ENCODE measurements around the gene MCF2L2.
"Not testable (repeated sequence)": the region's sequence is repeated elsewhere in the genome, so short reads cannot be mapped to it uniquely, and the experiment has no call there.

MCF2L2 gene

DNA sequence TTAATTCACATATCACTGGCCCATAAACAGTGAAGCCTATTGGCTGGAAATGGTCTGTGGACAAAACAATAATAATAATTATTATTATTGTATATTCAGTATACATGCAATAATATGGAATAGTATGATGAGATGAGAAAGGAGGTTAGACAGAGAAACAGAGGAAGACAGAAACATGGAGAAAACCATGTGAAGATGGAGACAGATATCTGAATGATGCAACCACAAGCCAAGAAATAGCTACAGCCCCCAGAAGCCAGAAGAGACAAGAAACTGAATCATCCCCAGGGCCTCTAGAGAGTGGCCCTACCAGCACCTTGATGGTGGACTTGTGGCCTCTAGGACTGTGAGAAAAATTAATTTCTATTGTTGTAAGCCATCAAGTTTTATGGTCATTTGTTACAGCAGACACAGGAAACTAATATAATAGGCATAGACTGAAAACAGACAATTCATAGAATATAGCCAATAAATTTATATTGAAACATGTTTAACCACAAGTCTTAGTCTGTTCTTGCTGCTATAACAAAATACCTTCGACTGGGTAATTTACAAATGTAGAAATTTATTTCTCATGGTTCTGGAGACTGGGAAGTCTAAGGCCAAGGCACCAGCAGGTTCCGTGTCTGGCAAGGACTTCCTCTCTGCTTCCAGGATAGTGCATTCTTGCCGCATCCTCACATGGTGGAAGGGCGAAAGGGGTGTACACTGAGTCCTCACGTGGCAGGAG lies 31.6 kb downstream of the MCF2L2 start:
- no peak for DNase-seq (ENCODE audit: low spot score)

- DNase-seq (ENCODE audit: low spot score): no peak
Observed at GRCh38 chr3:183394150-183394549, 34.3 kb downstream of the MCF2L2 start.

- no peak for DNase-seq (ENCODE audit: low spot score)
Observed at GRCh38 chr3:183393625-183394024, 34.8 kb downstream of the MCF2L2 start.

- peak; percentile 58 for DNase-seq (ENCODE audit: low spot score)
Observed at GRCh38 chr3:183392186-183393034, 36.0 kb downstream of the MCF2L2 start.

DNA sequence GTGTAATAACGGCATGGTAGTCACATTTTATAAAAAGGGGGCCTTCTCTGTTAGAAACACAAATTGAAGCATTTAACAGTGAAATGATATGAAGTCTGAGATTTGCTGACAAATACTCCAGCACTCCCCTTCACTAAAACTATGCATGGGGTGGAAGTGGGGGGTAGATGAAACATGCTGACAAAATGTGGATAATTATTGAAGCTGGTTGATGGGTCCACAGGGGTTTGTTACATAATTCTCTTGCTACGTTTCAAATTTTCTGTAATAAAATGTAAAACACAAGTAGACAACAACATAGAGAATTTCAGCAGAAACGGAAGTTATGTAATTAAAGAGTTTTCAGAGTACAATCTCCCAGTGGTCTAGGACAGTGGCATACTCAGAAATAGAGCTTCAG lies 37.0 kb downstream of the MCF2L2 start:
- no peak for DNase-seq (ENCODE audit: low spot score)

DNA sequence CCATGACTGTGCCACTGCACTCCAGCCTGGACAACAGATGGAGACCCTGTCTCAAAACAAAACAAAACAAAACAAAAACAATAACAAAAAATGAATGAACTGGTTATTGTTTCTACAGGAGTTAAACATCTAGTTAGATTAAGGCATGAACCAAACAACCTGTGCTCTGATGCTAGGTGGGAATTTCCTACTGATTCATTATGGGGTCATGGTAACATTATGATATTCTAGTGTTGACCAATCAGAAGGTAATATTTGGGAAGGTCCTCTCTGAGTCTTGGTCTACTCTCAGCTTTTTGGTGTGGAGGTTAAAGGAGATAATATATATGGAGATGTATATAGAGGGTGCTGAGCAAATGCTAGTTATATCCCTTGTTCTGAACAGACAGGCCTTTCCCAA lies 37.6 kb downstream of the MCF2L2 start:
- no peak for DNase-seq (ENCODE audit: low spot score)

GRCh38 chr3:183388213-183388895 lies 40.1 kb downstream of the MCF2L2 start:
- DNase-seq (ENCODE audit: low spot score): no peak

DNA sequence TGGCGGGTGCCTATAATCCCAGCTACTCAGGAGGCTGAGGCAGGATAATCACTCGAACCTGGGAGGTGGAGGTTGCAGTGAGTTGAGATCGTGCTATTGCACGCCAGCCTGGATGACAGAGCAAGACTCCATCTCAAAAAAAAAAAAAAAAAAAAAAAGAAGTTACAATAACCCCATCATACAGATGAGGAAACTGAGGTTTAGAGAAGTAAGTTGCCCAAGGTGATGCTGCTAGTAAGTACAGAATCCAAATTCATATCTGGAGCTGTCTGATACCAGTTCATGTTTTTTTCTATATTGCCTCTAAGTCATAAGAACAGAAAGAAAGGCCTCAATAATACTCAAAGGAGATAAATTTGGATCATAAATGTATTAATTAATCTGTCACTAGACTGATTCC lies 40.6 kb downstream of the MCF2L2 start:
- DNase-seq (ENCODE audit: low spot score): no peak

GRCh38 chr3:183386651-183387050 lies 41.8 kb downstream of the MCF2L2 start:
- no peak for DNase-seq (ENCODE audit: low spot score)

DNA sequence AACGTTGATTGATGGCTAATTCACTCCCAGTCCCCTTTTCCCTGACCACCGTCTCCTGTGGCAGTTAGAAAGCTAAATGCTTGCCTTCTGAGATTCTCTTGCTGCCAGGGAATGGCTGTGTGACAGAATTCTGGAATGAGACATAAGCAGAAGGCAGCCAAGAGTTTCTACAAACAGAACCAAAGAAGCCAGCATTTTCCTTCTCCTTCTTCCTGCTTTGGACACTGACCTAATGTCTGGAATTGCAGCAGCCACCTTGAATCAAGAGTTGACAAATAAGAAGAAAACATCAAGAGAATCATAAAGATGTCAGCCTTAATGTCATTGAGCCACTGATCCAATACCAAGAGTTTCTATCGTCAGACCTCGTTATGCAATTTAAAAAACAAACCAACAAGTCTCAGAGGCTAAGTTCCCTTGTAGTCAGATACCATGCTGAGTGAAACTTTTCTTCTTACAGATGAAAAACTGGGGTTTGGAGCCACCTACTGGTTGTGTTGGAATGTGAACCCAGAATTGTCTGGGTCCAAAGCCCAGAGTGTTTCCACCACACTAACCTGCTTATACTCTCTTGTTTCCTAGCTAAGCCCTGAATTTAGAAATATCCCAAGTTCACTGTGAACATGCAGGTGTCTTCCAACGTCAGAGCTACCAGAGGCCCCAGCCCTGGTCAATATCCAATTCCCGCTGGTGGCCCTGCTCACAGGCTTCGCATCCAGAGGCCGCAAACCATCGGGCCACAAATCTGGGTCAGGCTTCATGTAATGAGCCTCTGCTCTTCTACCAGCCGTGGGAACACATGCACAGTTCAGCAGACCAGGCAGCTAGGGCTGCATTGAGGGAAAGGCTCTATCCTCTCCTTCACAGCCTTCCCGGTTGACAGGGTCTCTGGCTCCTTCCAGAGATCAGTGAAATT lies 42.5 kb downstream of the MCF2L2 start:
- DNase-seq (ENCODE audit: low spot score): peak; percentile 72

GRCh38 chr3:183381673-183382072 lies 46.7 kb downstream of the MCF2L2 start:
- DNase-seq (ENCODE audit: low spot score): no peak

DNA sequence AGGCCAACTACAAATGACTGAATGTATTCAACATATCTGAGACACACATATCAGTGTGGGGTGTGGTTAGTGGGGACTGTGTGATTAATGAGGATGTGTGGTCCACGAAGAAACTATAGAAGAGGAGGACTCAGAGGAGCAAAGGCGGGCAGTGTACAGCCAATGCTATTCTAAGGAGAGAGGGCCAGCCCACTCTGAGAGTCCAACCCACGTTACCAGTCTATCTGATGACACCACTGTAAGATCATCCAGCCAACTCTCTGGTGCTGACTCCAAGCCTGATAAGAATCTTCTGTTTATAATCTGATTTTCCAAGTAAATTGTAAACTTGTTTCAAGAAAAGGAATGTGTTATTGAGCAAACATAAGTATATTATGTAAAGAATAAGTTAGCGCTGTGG lies 47.2 kb downstream of the MCF2L2 start:
- DNase-seq (ENCODE audit: low spot score): no peak

GRCh38 chr3:183378951-183379350 lies 49.5 kb downstream of the MCF2L2 start:
- peak; percentile 21 for DNase-seq (ENCODE audit: low spot score)

DNA sequence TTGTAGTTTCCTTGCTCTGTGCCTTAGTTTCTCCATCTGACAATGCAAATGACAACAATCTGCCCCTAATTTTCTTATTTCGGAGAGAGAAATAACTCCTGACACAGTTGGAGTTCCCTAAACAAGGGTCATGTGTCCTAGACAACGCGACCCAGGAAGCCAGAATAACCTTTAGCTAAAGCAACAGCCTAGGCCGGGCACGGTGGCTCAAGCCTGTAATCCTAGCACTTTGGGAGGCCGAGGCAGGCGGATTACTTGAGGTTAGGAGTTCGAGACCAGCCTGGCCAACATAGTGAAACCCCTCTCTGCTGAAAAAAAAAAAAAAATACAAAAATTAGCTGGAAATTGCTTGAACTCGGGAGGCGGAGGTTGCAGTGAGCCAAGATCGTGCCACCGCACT lies 49.9 kb downstream of the MCF2L2 start:
- no peak for DNase-seq (ENCODE audit: low spot score)

DNA sequence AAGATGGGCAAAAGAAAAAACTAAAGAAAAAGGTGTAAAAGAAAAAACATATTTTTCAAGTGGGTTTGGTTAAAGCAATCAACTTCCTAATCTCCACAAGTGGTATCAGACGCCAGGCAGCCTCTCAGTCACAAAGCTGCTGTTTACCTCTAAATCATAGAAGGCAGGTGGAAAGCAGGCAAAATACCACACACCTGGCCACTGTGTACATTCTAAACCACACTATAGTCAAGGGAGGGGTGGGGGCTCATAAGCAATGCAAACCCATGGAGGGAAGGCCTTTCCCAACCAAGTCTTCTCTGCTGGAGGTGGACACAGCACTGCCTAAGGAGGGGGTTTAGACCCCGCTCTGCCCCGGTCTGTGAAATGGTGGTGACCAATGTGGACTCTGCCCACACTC lies 50.4 kb downstream of the MCF2L2 start:
- no peak for DNase-seq (ENCODE audit: low spot score)

GRCh38 chr3:183377307-183377959 lies 51.0 kb downstream of the MCF2L2 start:
- no peak for DNase-seq (ENCODE audit: low spot score)

DNA sequence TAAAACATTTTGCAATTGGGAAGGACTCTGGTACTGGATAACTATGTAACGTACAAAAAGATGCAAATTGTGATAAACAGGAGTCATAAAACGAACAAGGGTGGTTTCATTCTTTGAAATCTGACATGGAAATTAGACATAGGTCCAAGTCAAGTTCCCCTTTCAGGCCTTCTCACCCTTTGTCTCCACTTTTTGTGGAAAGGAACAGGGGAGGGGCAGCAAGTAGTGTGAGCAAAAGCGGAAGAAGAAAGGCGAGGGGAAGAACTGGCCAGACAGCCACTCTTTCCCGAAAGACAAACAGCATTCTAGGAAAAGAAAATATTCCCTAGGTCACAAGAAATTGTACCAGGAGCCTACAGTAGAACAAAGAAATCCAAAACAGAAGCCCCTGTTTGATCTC lies 52.6 kb downstream of the MCF2L2 start:
- DNase-seq (ENCODE audit: low spot score): no peak

DNA sequence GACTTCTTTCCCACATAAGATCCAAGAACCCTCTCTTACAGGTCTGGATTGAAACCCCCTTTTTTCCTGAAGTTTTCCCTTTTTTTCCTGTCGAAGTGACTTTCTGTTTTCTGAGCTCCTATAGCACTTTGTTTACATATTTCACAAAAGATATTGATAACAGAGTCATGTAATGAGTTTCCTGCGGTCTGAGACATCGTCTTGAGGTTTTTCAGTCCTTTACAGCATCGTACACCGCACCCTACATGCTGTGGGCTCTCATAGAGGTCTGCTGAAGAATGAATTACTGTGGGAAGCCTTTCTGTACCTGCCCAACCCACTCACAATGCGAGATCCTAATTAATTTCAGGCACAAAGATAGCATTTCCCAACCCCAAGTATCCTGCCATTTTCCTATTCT lies 53.1 kb downstream of the MCF2L2 start:
- no peak for DNase-seq (ENCODE audit: low spot score)

GRCh38 chr3:183372911-183373310 lies 55.5 kb downstream of the MCF2L2 start:
- DNase-seq (ENCODE audit: low spot score): no peak

GRCh38 chr3:183371600-183371968 lies 56.8 kb downstream of the MCF2L2 start:
- not testable (repeated sequence) for DNase-seq (ENCODE audit: low spot score)

- no peak for DNase-seq (ENCODE audit: low spot score)
Observed at GRCh38 chr3:183370391-183370790, 58.0 kb downstream of the MCF2L2 start.

Measured in kidney tubule cell (primary cell).